KMS-11 (cell line): Measurements from ENCODE around the gene NRG3.

Experiments used
- H2AFZ ChIP-seq: fragments of 200-600 bp; sonication (generic); 2 replicates; pipeline ENCODE4 v1.6.1; 2016; ENCODE audit warnings: antibody characterized with exemption, mixed run types, low read depth
- H3K27ac ChIP-seq: fragments of 200-600 bp; sonication (generic); 2 replicates; pipeline ENCODE4 v1.6.1; 2016; ENCODE audit warnings: mild to moderate bottlenecking, mixed run types
- H3K27me3 ChIP-seq: fragments of 200-600 bp; sonication (generic); 2 replicates; pipeline ENCODE4 v1.6.1; 2017; ENCODE audit warnings: mild to moderate bottlenecking, low read depth, mixed run types, moderate library complexity; ENCODE audit not compliant: insufficient read depth
- H3K36me3 ChIP-seq: fragments of 200-600 bp; sonication (generic); 2 replicates; pipeline ENCODE4 v1.6.1; 2017; ENCODE audit warnings: mild to moderate bottlenecking, mixed run types; ENCODE audit not compliant: insufficient read depth
- H3K4me1 ChIP-seq: fragments of 200-600 bp; sonication (generic); 2 replicates; pipeline ENCODE4 v1.6.1; 2016; ENCODE audit warnings: mild to moderate bottlenecking, low read depth, mixed run types; ENCODE audit not compliant: poor library complexity, severe bottlenecking
- H3K4me2 ChIP-seq: fragments of 200-600 bp; sonication (generic); 2 replicates; pipeline ENCODE4 v1.7.0; 2016; ENCODE audit warnings: mild to moderate bottlenecking, mixed run types
- H3K4me3 ChIP-seq: fragments of 200-600 bp; sonication (generic); IDR thresholded peaks from 2 replicates; pipeline ENCODE4 v1.6.1; 2017; ENCODE audit warnings: low read depth, low read length, mixed read lengths; ENCODE audit not compliant: insufficient read depth
- H3K79me2 ChIP-seq: fragments of 200-600 bp; sonication (generic); 2 replicates; pipeline ENCODE4 v1.6.1; 2016; ENCODE audit warnings: low read depth, mixed run types; ENCODE audit not compliant: insufficient read depth
- H3K9ac ChIP-seq: fragments of 200-600 bp; sonication (generic); 2 replicates; pipeline ENCODE4 v1.6.1; 2016; ENCODE audit warnings: mild to moderate bottlenecking, mixed run types
- H4K20me1 ChIP-seq: fragments of 200-600 bp; sonication (generic); 2 replicates; pipeline ENCODE4 v1.6.1; 2016; ENCODE audit warnings: mild to moderate bottlenecking, mixed run types; ENCODE audit not compliant: insufficient read depth
- CTCF ChIP-seq: fragments of 200-600 bp; sonication (generic); conservative IDR thresholded peaks from 2 replicates; pipeline ENCODE4 v1.6.1; 2017; ENCODE audit warnings: low read depth, mild to moderate bottlenecking, antibody characterized with exemption, low read length, moderate library complexity, mixed read lengths

The NRG3 gene

GRCh38 chr10:83012866-83013265 lies 1137.9 kb downstream of the NRG3 start:
- no peaks in the 10 kb centered on the region for H3K79me2 ChIP-seq
- H3K9ac ChIP-seq, result no peak overlapping the region
- H3K27me3 ChIP-seq, result no peaks in the 10 kb centered on the region
- no peak overlapping the region for H3K4me3 ChIP-seq
- no peak for TF ChIP-seq CTCF
- H4K20me1 ChIP-seq, result no peaks in the 10 kb centered on the region
- no peaks in the 10 kb centered on the region for H3K4me1 ChIP-seq
- no peaks in the 10 kb centered on the region for H3K36me3 ChIP-seq
- no peak overlapping the region for H3K4me2 ChIP-seq
- no peak overlapping the region for H2AFZ ChIP-seq
- H3K27ac ChIP-seq, result no peak overlapping the region

GRCh38 chr10:83017076-83017867 lies 1142.3 kb downstream of the NRG3 start:
- Histone ChIP-seq H3K4me3 (no peak overlapping the region), H3K9ac (no peak overlapping the region), H3K4me2 (no peak overlapping the region), H2AFZ (no peak overlapping the region), H3K27me3 (no peaks in the 10 kb centered on the region), H3K27ac (no peak overlapping the region), H3K4me1 (no peaks in the 10 kb centered on the region), H4K20me1 (no peaks in the 10 kb centered on the region), H3K79me2 (no peaks in the 10 kb centered on the region), H3K36me3 (no peaks in the 10 kb centered on the region)
- no peak for TF ChIP-seq CTCF

GRCh38 chr10:83023662-83024061 lies 1148.7 kb downstream of the NRG3 start:
- no peaks in the 10 kb centered on the region for H3K27me3 ChIP-seq
- no peak overlapping the region for H3K4me2 ChIP-seq
- H3K27ac ChIP-seq, result no peak overlapping the region
- no peak overlapping the region for H2AFZ ChIP-seq
- no peaks in the 10 kb centered on the region for H3K79me2 ChIP-seq
- no peaks in the 10 kb centered on the region for H4K20me1 ChIP-seq
- H3K4me1 ChIP-seq, result no peaks in the 10 kb centered on the region
- H3K4me3 ChIP-seq, result no peak overlapping the region
- no peak overlapping the region for H3K9ac ChIP-seq
- no peak for TF ChIP-seq CTCF
- no peaks in the 10 kb centered on the region for H3K36me3 ChIP-seq
